Right lobe of liver (tissue), 6 donors: ENCODE measurements around the gene OSBPL5. TPM values are rescaled to one million over a fixed set of nuclear protein-coding genes. Genes with fewer than 3 reads are reported as not detected.

Experiments used
- ATAC-seq, 4 donors: fragments of 200-7000 bp; cut with Tn5 transposase; one replicate each; pipeline ENCODE4 v1.9.1; 2020; ENCODE audit warnings: mild to moderate bottlenecking in 4 of 4, moderate library complexity in 4 of 4
- DNase-seq, 3 donors: peaks; one replicate each; pipeline ENCODE4 v3.0.0-alpha.2; 2020
- H3K27ac ChIP-seq, 3 donors: fragments of 200-600 bp; one replicate each; pipeline ENCODE4 v1.8.0; 2022
- H3K27me3 ChIP-seq, 2 donors: fragments of 200-600 bp; one replicate each; pipeline ENCODE4 v1.8.0; 2022
- H3K36me3 ChIP-seq, 4 donors: fragments of 200-600 bp; sonication (generic) in 1 of 4; one replicate each; pipeline versions ENCODE4 v1.5.1 to v1.8.0; 2017 to 2022; ENCODE audit warnings: control low read depth in 1 of 4
- H3K4me1 ChIP-seq, 4 donors: fragments of 200-600 bp; sonication (generic) in 1 of 4; one replicate each; pipeline versions ENCODE4 v1.5.1 to v1.8.0; 2017 to 2022; ENCODE audit warnings: control low read depth in 1 of 4
- H3K4me3 ChIP-seq, 3 donors: fragments of 200-600 bp; one replicate each; pipeline ENCODE4 v1.8.0; 2022
- H3K9me3 ChIP-seq, 4 donors: fragments of 200-600 bp; sonication (generic) in 1 of 4; one replicate each; pipeline versions ENCODE4 v1.5.1 to v1.8.0; 2017 to 2022; ENCODE audit warnings: control low read depth in 1 of 4
- POLR2A ChIP-seq: fragments of 450-650 bp; IDR thresholded peaks from one replicate; pipeline ENCODE4 v1.6.1; 2017; ENCODE audit warnings: antibody characterized with exemption, mild to moderate bottlenecking
- WGBS: methylation state at CpG from one replicate; pipeline ENCODE4 v1.1.6; 2018; ENCODE audit warnings: low coverage, low lambda C conversion rate; ENCODE audit not compliant: insufficient coverage; ENCODE audit errors: missing lambda C conversion rate; 5-methylcytosine and 5-hydroxymethylcytosine counted together
- intact Hi-C, 2 donors: fragments of 100-400 bp; cut with DNase I; formaldehyde crosslinking; loops; one replicate each; pipeline versions ENCODE4 v1.11.2 to v1.14.1; 2022
- total RNA-seq, 6 experiments: library from RNA; depleted of rRNA in 2 of 6; stranded (reverse); fragments of >200 nt in 2 of 6; fragmentation: NEBNext Ultra II Directional in 3 of 6; extraction: Animal tissue kit (Norgen Biotek cat#: 25700) in 3 of 6; gene quantifications; one replicate each; pipeline versions ENCODE4 v1.1.0 to v1.2.4, GENCODE V29; 2016 to 2023
- TF ChIP-seq, protein P1 (sequence below), 4 donors: fragments of 200-600 bp in 3 of 4; fragments of 450-650 bp in 1 of 4; IDR thresholded peaks; one replicate each; pipeline versions ENCODE4 v1.5.1 to v1.8.0; 2016 to 2022; ENCODE audit warnings: antibody characterized with exemption in 4 of 4, mild to moderate bottlenecking in 2 of 4
- donor health status: DM: no; HTN: yes; CAD: no.
- donor health status: DM: no; HTN: no; CAD: no.
- donor health status: DM: no; HTN: no; CAD: no.
- donor health status: DM: no; HTN: yes; CAD: no.
- donor health status: DM: no; HTN: yes; CAD: no.

The OSBPL5 gene
- total RNA-seq, 6 experiments from 2014 or later: 2.2 to 6.3 (median 3.4) TPM

DNA sequence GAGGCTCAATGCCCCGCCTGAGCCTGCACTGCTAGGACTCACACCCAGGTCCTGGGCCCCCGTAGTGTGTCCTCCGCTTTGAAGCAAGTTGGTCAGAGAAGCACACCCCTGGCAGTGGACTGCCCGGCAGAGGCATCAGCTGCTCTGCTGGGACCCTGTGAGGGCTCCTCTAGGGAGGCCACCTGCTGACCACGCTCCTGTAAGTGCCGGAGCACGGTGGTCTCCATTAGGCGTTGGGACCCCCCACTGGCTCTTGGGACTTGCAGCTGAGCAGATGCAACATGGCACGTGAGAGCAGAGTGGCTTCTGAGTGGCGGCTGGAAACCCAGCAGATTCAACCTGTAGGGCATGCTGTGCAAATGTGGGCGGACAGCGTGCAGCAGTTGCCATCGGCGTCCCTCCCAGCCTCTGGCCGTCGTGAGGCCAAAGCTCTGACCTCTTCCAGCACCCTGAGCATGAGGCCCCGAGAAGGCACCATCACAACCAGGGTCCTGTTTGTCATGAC lies 36.6 kb upstream of the OSBPL5 start:
- no peak overlapping the region for H3K27ac ChIP-seq
- no peak overlapping the region for H3K4me3 ChIP-seq
- no peaks in the 10 kb centered on the region for H3K9me3 ChIP-seq
- DNase-seq (no peak), ATAC-seq (no peak)
- no peaks in the 10 kb centered on the region for H3K27me3 ChIP-seq
- intact Hi-C loops: no loop called here
- TF ChIP-seq, protein P1, sequence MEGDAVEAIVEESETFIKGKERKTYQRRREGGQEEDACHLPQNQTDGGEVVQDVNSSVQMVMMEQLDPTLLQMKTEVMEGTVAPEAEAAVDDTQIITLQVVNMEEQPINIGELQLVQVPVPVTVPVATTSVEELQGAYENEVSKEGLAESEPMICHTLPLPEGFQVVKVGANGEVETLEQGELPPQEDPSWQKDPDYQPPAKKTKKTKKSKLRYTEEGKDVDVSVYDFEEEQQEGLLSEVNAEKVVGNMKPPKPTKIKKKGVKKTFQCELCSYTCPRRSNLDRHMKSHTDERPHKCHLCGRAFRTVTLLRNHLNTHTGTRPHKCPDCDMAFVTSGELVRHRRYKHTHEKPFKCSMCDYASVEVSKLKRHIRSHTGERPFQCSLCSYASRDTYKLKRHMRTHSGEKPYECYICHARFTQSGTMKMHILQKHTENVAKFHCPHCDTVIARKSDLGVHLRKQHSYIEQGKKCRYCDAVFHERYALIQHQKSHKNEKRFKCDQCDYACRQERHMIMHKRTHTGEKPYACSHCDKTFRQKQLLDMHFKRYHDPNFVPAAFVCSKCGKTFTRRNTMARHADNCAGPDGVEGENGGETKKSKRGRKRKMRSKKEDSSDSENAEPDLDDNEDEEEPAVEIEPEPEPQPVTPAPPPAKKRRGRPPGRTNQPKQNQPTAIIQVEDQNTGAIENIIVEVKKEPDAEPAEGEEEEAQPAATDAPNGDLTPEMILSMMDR (IDR thresholded peaks at IDR 0.05): no peak
- TF ChIP-seq POLR2A: no peak
- no peaks in the 10 kb centered on the region for H3K36me3 ChIP-seq
- no peaks in the 10 kb centered on the region for H3K4me1 ChIP-seq
- WGBS: no CpG with 5 or more reads among the region's 17 CpGs

DNA sequence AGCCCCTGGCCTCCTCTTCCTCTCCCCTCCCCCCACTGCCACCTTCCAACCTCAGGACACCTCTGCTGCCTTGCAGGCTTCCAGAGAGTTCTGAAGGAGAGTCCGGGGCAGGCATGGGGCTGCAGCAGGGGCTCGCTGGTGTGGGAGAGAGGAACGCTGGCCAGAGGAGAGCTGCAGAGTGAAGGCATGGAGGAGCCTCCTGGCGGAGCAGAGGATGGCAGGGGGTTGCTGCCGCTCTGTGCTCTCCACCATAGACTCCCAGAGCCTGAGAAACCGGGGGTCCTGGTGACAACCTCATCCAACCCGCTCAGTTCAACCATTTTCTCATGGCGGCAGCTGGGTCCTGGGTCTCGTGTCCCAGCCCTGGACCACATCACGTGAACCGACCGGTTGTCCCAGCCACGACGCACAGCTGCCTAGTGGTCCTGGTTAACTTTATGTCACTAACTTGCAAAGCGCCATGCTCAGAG lies 36.0 kb upstream of the OSBPL5 start:
- H3K4me1 ChIP-seq: no peaks in the 10 kb centered on the region
- intact Hi-C loops: no loop called here
- H3K36me3 ChIP-seq: no peaks in the 10 kb centered on the region
- DNase-seq (peak in 1 of 3 donors; percentile 31), ATAC-seq (no peak)
- no peaks in the 10 kb centered on the region for H3K9me3 ChIP-seq
- no peak overlapping the region for H3K4me3 ChIP-seq
- H3K27ac ChIP-seq: no peak overlapping the region
- TF ChIP-seq, protein P1 (IDR thresholded peaks at IDR 0.05): no peak
- H3K27me3 ChIP-seq: no peaks in the 10 kb centered on the region
- 53% methylated on average over 4 of the region's 15 CpGs for WGBS

DNA sequence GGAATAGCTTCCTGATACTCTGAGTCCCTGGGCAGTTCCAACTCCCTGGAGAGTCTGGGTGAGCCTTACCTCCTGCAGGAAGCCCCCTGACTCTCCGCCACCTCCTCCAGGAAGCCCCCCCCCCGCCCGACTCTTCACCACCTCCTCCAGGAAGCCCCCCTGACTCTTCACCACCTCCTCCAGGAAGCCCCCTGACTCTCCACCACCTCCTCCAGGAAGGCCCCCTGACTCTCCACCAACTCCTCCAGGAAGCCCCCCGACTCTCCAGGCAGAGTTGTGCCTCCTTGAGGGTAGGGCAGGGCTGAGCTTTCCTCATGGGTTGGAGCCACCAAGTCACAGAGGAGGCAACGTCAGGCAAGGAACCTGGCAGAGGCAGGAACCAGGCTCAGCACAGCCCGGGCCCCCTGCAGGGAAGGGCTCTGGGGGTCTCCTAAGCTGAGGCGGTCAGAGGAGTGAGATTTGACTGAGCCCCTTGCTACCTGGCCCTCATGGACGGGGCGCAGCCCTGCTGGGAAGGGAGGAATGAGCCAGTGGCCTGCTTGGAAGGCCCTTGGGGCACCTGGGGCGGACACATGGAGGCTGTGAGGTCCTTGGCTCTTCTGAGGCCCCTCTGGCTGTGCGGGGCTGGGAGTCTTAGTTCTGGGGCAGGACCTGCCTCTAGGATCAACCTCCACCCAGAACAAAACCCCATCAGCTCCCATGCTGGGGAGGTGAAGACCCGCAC lies 35.4 kb upstream of the OSBPL5 start:
- no peaks in the 10 kb centered on the region for H3K27me3 ChIP-seq
- H3K4me1 ChIP-seq: no peaks in the 10 kb centered on the region
- ATAC-seq: no peak
- no peaks in the 10 kb centered on the region for H3K9me3 ChIP-seq
- H3K27ac ChIP-seq: no peak overlapping the region
- DNase-seq: peak in 1 of 3 donors; percentile 27
- H3K36me3 ChIP-seq: no peaks in the 10 kb centered on the region
- WGBS: 36% methylated on average over 5 of the region's 12 CpGs
- H3K4me3 ChIP-seq: no peak overlapping the region
- TF ChIP-seq POLR2A: no peak
- TF ChIP-seq, protein P1 (IDR thresholded peaks at IDR 0.05): no peak
- intact Hi-C loops: no loop called here

DNA sequence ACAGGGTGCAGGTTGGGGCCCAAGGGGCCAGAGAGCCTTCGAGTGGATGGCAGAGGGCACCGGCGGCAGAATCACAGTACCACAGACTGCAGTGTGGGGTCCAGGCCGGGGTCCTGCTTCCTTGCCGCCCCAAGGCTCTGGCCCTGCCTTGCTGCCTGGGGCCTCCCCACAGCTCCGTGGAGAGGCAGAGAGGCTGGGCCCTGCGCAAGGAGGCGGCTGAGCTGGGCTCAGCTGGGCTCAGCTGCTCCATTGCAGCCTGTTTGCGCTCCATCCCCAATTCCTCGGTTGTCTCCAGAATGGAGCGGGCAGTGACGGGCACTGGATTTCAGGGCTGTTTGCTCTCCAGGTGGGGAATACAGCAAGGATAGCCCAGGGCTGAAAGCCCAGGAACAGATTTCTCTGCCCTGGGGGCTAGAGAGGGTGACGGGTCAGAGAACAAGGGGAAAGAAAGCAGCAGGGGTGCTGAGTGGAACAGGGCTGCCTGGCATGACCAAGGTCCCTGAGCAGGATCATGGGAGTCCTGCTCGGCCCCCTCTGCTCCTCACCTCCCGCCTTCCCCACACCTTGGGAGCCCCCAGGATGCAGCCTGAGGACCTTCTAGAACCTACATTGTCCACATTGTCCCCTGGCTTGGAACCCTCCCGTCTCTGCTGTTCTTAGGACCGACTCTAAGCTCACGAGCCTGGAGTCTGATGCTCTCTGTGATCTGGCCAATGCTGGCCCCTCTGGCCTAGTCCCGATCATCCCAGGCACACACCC lies 34.6 kb upstream of the OSBPL5 start:
- 62% methylated on average over 6 of the region's 19 CpGs for WGBS
- Histone ChIP-seq H3K4me1 (no peaks in the 10 kb centered on the region), H3K27ac (no peak overlapping the region), H3K27me3 (no peaks in the 10 kb centered on the region), H3K9me3 (no peaks in the 10 kb centered on the region), H3K4me3 (no peak overlapping the region), H3K36me3 (no peaks in the 10 kb centered on the region)
- DNase-seq: peak in 1 of 3 donors; percentile 29
- TF ChIP-seq POLR2A: no peak
- TF ChIP-seq, protein P1 (IDR thresholded peaks at IDR 0.05): no peak
- ATAC-seq: peak in 1 of 4 donors; percentile 14
- intact Hi-C loops: no loop called here
